Skeletal muscle tissue (tissue), 4 donors: Measurements from ENCODE around the gene PHKA2. TPM values are rescaled to one million over a fixed set of nuclear protein-coding genes. Genes with fewer than 3 reads are reported as not detected.

Experiments
- H3K27ac ChIP-seq: one replicate; pipeline ENCODE4 v1.7.0; 2013; ENCODE audit warnings: mild to moderate bottlenecking, low read depth, low read length, inconsistent platforms
- H3K27me3 ChIP-seq, 3 donors: one replicate each; pipeline ENCODE4 v1.7.0; 2013; ENCODE audit warnings: low read length in 3 of 3; ENCODE audit not compliant: control insufficient read depth in 3 of 3, insufficient read depth in 3 of 3
- H3K36me3 ChIP-seq, 3 donors: one replicate each; pipeline ENCODE4 v1.7.0; 2013; ENCODE audit warnings: low read length in 3 of 3; ENCODE audit not compliant: control insufficient read depth in 3 of 3, insufficient read depth in 3 of 3
- H3K4me1 ChIP-seq, 3 donors: one replicate each; pipeline ENCODE4 v1.7.0; 2013; ENCODE audit warnings: low read length in 3 of 3, mild to moderate bottlenecking in 3 of 3; ENCODE audit not compliant: control insufficient read depth in 3 of 3, insufficient read depth in 3 of 3
- H3K4me3 ChIP-seq, 3 donors: one replicate each; pipeline ENCODE4 v1.7.0; 2013; ENCODE audit warnings: low read length in 3 of 3
- H3K9ac ChIP-seq, 3 donors: one replicate each; pipeline ENCODE4 v1.7.0; 2013; ENCODE audit warnings: low read length in 3 of 3, mild to moderate bottlenecking in 3 of 3, moderate library complexity in 2 of 3, low read depth in 1 of 3
- H3K9me3 ChIP-seq, 3 donors: one replicate each; pipeline ENCODE4 v1.7.0; 2013; ENCODE audit warnings: low read length in 3 of 3; ENCODE audit not compliant: control insufficient read depth in 3 of 3
- total RNA-seq: library from RNA; depleted of rRNA; stranded (reverse); fragments of >200 nt; gene quantifications from one replicate; pipeline ENCODE4 v1.2.3, GENCODE V29; 2014
- donor health status: Osteomylitis.

PHKA2 gene
- total RNA-seq, 1 donor from 2014 or later = 17.2 TPM

GRCh38 chrX:18920566-18920965 lies 63.3 kb downstream of the PHKA2 start:
- H3K36me3 ChIP-seq = peaks cover 16 to 31% (median 16%) of the 10 kb centered on the region in 3 donors

GRCh38 chrX:18920079-18920478 lies 63.8 kb downstream of the PHKA2 start:
- Histone ChIP-seq H3K4me3 (no peak overlapping the region), H3K9ac (no peak overlapping the region), H3K27me3 (no peaks in the 10 kb centered on the region), H3K27ac (no peak overlapping the region), H3K9me3 (no peaks in the 10 kb centered on the region), H3K36me3 (peaks cover 16 to 27% (median 16%) of the 10 kb centered on the region in 3 donors), H3K4me1 (no peaks in the 10 kb centered on the region)

More at GRCh38 chrX:18920566-18920965, 63.3 kb downstream of the PHKA2 start:
- Histone ChIP-seq H3K27ac (no peak overlapping the region), H3K27me3 (no peaks in the 10 kb centered on the region), H3K9ac (no peak overlapping the region), H3K4me3 (no peak overlapping the region), H3K9me3 (no peaks in the 10 kb centered on the region), H3K4me1 (no peaks in the 10 kb centered on the region)

GRCh38 chrX:18917831-18918230 lies 66.1 kb downstream of the PHKA2 start:
- Histone ChIP-seq H3K9me3 (no peaks in the 10 kb centered on the region), H3K4me1 (no peaks in the 10 kb centered on the region), H3K36me3 (peaks cover 10 to 13% (median 13%) of the 10 kb centered on the region in 3 donors), H3K9ac (no peak overlapping the region), H3K27me3 (no peaks in the 10 kb centered on the region), H3K4me3 (no peak overlapping the region), H3K27ac (no peak overlapping the region)

GRCh38 chrX:18906286-18906685 lies 77.6 kb downstream of the PHKA2 start:
- Histone ChIP-seq H3K27me3 (no peaks in the 10 kb centered on the region), H3K36me3 (peaks cover 4 to 20% (median 8%) of the 10 kb centered on the region in 3 donors), H3K9me3 (no peaks in the 10 kb centered on the region), H3K4me1 (no peaks in the 10 kb centered on the region), H3K27ac (no peak overlapping the region), H3K4me3 (no peak overlapping the region), H3K9ac (no peak overlapping the region)

- H3K4me1 ChIP-seq = peaks cover 6 to 9% (median 9%) of the 10 kb centered on the region in 3 donors
- H3K27me3 ChIP-seq = no peaks in the 10 kb centered on the region
- no peak overlapping the region for H3K4me3 ChIP-seq
- H3K27ac ChIP-seq = peak overlapping the region; percentile 40
- no peaks in the 10 kb centered on the region for H3K9me3 ChIP-seq
- no peak overlapping the region for H3K9ac ChIP-seq
- peaks cover 2 to 12% (median 8%) of the 10 kb centered on the region in 3 donors for H3K36me3 ChIP-seq
Observed at GRCh38 chrX:18900401-18900976, 83.4 kb downstream of the PHKA2 start.

GRCh38 chrX:18899796-18900380 lies 84.0 kb downstream of the PHKA2 start:
- H3K4me3 ChIP-seq = no peak overlapping the region
- H3K36me3 ChIP-seq = peaks cover 0 to 10% (median 8%) of the 10 kb centered on the region in 3 donors
- no peaks in the 10 kb centered on the region for H3K9me3 ChIP-seq
- H3K9ac ChIP-seq = no peak overlapping the region
- peaks cover 9 to 14% (median 10%) of the 10 kb centered on the region in 3 donors for H3K4me1 ChIP-seq
- H3K27ac ChIP-seq = peak overlapping the region; percentile 40
- no peaks in the 10 kb centered on the region for H3K27me3 ChIP-seq

GRCh38 chrX:18898492-18898891 lies 85.4 kb downstream of the PHKA2 start:
- Histone ChIP-seq H3K9ac (no peak overlapping the region), H3K36me3 (peaks cover 0 to 11% (median 5%) of the 10 kb centered on the region in 3 donors), H3K9me3 (no peaks in the 10 kb centered on the region), H3K27ac (no peak overlapping the region), H3K4me1 (peaks cover 12 to 27% (median 22%) of the 10 kb centered on the region in 3 donors), H3K4me3 (no peak overlapping the region), H3K27me3 (no peaks in the 10 kb centered on the region)

GRCh38 chrX:18898091-18898490 lies 85.8 kb downstream of the PHKA2 start:
- peaks cover 12 to 27% (median 22%) of the 10 kb centered on the region in 3 donors for H3K4me1 ChIP-seq
- H3K27ac ChIP-seq = no peak overlapping the region
- H3K9ac ChIP-seq = no peak overlapping the region
- peaks cover 2 to 13% (median 5%) of the 10 kb centered on the region in 3 donors for H3K36me3 ChIP-seq
- H3K27me3 ChIP-seq = no peaks in the 10 kb centered on the region
- H3K9me3 ChIP-seq = no peaks in the 10 kb centered on the region
- H3K4me3 ChIP-seq = no peak overlapping the region

- Histone ChIP-seq H3K9ac (no peak overlapping the region), H3K27me3 (no peaks in the 10 kb centered on the region), H3K36me3 (peaks cover 2 to 11% (median 5%) of the 10 kb centered on the region in 3 donors), H3K4me1 (peaks cover 12 to 27% (median 22%) of the 10 kb centered on the region in 3 donors), H3K4me3 (no peak overlapping the region), H3K9me3 (no peaks in the 10 kb centered on the region), H3K27ac (no peak overlapping the region)
Observed at GRCh38 chrX:18897611-18898010, 86.3 kb downstream of the PHKA2 start.
